Coronary artery (tissue), 2 donors: ENCODE measurements around the gene TRAF1.

Source experiments
- DNase-seq: peaks from one replicate; pipeline ENCODE4 v3.0.0-alpha.2; 2017; ENCODE audit warnings: low spot score
- H3K27ac ChIP-seq, 2 donors: fragments of 200-600 bp; sonication (generic); one replicate each; pipeline ENCODE4 v1.5.1; 2016 to 2019
- H3K4me3 ChIP-seq: fragments of 200-600 bp; sonication (generic); 2 replicates; pipeline ENCODE4 v1.5.1; 2016; ENCODE audit warnings: mild to moderate bottlenecking, moderate library complexity
- TF ChIP-seq, protein P1 (sequence below): fragments of 200-600 bp; sonication (generic); IDR thresholded peaks from one replicate; pipeline ENCODE4 v1.5.1; 2019; ENCODE audit warnings: antibody characterized with exemption

The TRAF1 gene

DNA sequence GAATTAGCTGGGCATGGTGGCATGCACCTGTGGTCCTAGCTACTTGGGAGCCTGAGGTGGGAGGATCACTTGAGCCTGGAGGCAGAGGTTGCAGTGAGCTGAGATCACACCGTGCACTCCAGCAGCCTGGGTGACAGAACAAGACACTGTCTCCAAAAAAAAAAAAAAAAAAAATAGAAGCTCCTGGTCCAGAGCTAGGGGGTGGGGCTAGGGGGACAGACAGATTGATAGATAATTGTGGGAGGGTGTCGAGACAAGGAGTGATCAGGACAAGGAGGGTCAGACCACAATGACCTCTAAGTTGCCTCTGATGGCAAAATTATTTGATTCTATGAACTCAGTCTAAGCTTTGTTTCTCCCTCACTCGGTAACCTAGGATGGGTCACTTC is 43.0 kb downstream of the TRAF1 start:
- H3K4me3 ChIP-seq: no peak overlapping the region
- no peak overlapping the region for H3K27ac ChIP-seq
- TF ChIP-seq, protein P1, sequence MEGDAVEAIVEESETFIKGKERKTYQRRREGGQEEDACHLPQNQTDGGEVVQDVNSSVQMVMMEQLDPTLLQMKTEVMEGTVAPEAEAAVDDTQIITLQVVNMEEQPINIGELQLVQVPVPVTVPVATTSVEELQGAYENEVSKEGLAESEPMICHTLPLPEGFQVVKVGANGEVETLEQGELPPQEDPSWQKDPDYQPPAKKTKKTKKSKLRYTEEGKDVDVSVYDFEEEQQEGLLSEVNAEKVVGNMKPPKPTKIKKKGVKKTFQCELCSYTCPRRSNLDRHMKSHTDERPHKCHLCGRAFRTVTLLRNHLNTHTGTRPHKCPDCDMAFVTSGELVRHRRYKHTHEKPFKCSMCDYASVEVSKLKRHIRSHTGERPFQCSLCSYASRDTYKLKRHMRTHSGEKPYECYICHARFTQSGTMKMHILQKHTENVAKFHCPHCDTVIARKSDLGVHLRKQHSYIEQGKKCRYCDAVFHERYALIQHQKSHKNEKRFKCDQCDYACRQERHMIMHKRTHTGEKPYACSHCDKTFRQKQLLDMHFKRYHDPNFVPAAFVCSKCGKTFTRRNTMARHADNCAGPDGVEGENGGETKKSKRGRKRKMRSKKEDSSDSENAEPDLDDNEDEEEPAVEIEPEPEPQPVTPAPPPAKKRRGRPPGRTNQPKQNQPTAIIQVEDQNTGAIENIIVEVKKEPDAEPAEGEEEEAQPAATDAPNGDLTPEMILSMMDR: no peak
- no peak for DNase-seq

DNA sequence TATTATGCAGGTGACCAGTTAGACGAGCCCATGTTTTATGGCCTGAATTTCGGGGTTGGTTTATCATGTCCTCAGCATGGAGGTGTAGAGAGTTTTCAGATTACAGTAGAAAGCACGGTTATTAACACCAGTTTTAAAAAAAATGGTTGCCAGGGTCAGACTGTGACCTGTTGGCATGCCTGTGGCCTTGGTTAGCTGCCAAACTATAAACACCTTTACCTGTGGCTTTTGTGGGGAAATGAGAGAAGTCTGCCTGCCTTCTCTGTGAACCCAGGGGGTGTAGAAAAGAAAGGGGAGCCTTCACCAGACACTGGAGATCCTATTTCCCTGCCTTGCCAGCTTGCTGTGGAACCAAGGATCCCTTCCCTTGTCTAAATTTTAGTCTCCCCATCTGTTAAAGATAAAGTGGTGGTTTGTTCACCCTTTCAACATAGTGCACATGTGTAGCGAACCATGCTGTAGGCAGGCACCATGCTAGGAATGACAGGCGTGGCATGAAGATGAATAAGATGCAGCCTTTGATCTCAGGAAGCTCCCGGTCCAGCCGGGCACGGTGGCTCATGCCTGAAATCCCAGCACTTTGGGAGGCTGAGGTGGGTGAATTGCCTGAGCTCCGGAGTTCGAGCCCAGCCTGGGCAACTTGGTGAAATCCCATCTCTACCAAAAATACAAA is 43.5 kb downstream of the TRAF1 start:
- TF ChIP-seq, protein P1: no peak

DNA sequence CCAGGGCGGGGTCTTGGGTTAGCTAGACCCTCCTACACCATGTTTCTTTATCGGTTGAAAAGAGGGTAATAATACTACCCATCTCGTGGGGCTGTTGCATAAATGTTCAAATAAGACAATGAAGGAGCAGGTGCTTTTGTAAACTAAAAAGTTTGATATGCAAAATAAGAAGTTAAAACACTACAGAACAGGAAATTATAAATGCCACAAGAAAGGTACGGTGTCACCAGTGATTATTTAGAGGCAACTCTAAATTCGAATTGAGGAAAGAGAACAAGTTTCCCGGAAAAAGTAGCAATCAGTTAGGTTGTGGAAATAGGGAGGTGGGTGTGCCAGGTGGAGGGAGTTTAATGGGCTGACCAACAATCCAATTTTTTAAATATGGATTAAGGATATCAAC is 47.1 kb downstream of the TRAF1 start:
- TF ChIP-seq, protein P1: no peak
- no peak overlapping the region for H3K4me3 ChIP-seq
- no peak for DNase-seq
- H3K27ac ChIP-seq: no peak overlapping the region

More for the DNA sequence above, 43.5 kb downstream of the TRAF1 start:
- DNase-seq: no peak
- no peak overlapping the region for H3K4me3 ChIP-seq
- H3K27ac ChIP-seq: no peak overlapping the region

DNA sequence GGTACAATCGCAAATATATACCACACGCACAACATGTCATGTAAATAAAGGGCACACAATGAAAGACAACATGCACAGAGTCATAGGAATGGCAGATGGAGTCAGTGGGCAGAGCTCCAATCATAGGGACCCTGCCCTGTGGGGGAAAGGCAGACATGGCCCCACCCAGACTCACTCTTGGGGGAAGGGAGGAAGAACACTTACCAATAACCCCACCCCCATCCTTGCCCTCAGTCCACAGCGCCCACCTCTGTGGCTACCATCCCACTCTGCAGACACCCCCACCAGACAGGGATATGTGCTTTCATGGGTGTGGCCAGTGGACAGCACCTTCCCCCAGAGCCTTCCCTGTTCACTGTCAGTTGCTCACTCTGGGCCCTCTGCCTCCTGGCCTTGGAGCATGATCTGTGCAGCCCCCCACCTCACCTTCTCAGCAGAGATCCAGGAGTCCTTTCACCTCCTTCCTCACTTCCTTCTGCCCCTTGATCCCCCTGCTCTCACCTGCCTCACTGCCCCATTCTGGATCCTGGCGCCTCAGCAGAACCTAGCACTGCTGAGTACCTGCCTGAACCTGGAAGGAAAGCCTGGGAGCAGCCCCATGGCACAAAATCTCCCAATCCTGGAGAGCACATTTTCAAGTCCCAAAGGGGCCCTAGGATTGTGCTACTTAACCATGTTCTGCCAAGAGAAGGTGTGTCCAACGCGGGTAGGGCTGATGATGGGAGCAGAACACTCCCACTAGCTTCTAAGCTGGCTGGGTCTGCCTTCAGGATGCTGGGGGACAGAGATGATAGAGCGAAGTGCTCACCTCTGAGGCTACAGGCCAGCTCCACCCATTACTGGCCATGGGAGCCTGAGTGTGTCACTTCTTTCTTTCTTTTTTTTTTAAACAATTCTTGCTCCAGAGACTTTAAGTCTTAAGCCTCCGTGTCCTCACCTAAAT is 48.1 kb downstream of the TRAF1 start:
- peak overlapping the region in 1 of 2 donors; percentile 96 for H3K27ac ChIP-seq
- H3K4me3 ChIP-seq: peak overlapping the region; percentile 91
- DNase-seq: no peak
- TF ChIP-seq, protein P1: no peak

DNA sequence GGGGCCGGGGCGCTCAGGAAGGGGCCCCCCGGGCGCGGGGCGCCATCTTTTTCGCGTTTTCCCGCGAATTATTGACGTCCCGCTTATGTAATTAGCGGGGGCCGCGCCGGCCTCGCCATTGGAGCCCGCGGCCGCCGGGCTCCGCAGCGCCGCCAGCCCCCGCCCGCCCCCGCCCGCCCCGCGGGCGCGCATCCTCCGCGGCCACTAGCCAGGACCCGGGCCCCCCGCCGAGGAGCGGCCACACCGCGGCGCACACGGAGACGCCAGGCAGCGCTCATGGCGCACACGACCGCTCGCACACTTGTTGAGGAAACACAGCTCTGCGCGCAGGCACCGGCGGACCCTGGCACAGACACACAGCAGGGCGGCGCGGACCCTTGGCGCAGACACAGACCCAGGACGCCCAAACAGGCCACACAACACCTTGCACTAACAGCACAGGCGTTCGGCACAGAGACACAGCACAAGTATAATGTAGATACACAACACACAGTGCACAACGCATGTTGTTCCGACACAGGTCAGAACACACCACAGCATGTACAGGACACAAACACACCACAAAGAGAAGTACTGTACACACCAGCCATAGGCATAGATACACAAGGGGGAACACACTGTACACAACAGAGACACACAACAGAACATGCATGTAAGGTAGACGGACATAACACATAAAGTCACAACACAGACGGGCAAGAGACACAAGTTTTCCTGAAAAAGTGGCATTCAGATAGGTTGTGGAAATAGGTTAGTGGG is 49.1 kb downstream of the TRAF1 start:
- TF ChIP-seq, protein P1: no peak
- Histone ChIP-seq H3K4me3 (peak overlapping the region; percentile 91), H3K27ac (peak overlapping the region; percentile 96 to 99)
- DNase-seq: no peak

DNA sequence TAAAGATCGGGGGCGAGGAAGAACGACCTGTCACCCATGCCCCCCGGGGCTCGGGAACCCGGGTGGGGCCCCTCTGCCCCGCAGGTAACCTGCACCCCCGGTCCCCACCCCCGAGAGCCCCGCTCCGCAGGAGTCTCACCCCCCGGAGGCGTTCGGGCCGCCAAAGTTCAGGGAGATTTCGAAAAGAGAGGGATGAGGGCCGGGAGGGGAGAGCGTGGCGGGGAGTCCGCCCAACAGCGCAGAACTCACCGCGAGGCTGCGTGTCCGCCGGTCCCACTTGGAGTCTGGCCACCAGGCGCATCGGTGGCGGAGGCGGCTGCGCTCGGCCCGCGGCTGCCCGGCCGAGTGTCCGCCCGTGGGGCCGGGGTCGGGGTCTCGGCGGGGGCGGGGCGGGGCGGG is 49.8 kb downstream of the TRAF1 start, which contains the start of gene PHF19:
Gene PHF19 (minus strand): TSS at position 347 of the 399 bp plus-strand sequence. CDS start 2,447 bp downstream, outside the sequence.
- no peak for DNase-seq
- Histone ChIP-seq H3K27ac (peak within 1 kb of the TSS; percentile 96 to 99), H3K4me3 (peak within 1 kb of the TSS; percentile 91)
- TF ChIP-seq, protein P1: no peak
